HEK293T (cell line): ENCODE results near the gene CERS3.

Experiments used
- BHLHE40 ChIP-seq: fragments of 450-650 bp; IDR thresholded peaks from 2 replicates; pipeline ENCODE4 v1.6.1; 2016; ENCODE audit warnings: mild to moderate bottlenecking, moderate library complexity, borderline replicate concordance
- FOXM1 ChIP-seq: fragments of 450-650 bp; IDR thresholded peaks from 2 replicates; pipeline ENCODE4 v1.6.1; 2017; ENCODE audit warnings: mild to moderate bottlenecking, borderline replicate concordance
- LEF1 ChIP-seq: fragments of 450-650 bp; IDR thresholded peaks from 2 replicates; pipeline ENCODE4 v1.6.1; 2017; ENCODE audit warnings: mild to moderate bottlenecking, borderline replicate concordance
- SP1 ChIP-seq: fragments of 450-650 bp; IDR thresholded peaks from 2 replicates; pipeline ENCODE4 v1.6.1; 2017
- TARDBP ChIP-seq: fragments of 450-650 bp; IDR thresholded peaks from 2 replicates; pipeline ENCODE4 v1.6.1; 2016
- ZNF384 ChIP-seq: fragments of 450-650 bp; IDR thresholded peaks from 2 replicates; pipeline ENCODE4 v1.6.1; 2016

- TF ChIP-seq FOXM1 (no peak), BHLHE40 (no peak), LEF1 (no peak), TARDBP (no peak), SP1 (no peak), ZNF384 (no peak)
Observed at GRCh38 chr15:100350434-100351226, 178.1 kb downstream of the CERS3 start.
